Measurements from ENCODE around the gene CTBP2. TPM values are rescaled to one million over a fixed set of nuclear protein-coding genes. Genes with fewer than 3 reads are reported as not detected.

Gene CTBP2
- total and polyA plus RNA-seq, 8 donors, result 21.3 to 169 (median 61.6) TPM

DNA sequence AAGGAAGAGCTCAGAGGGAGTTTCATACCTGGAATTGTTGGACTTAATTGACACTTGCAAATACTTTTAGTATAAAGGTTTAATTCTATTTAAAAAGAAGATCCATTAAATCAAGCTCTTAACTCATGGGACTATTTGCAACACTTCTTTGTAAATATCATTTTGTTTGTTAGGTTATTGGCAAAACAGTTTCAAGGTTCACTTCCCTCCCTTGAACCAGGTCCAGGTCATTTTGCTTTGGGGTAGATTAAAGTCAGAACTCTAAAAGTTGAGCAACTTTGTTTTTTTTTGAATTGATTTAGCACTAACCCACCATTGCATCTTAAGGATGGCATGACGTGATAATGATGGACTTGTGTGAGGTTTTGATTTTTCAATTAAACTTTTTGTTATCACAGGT lies 172.6 kb downstream of the CTBP2 start:
- DNase-seq, result no peak
- no peaks in the 10 kb centered on the region for H3K27me3 ChIP-seq
- 79 to 100% (median 88%) methylated on average over 1 of the region's 1 CpG for WGBS, 5 donors
- TF ChIP-seq POLR2A (IDR thresholded peaks at IDR 0.05) (no peak), POLR2AphosphoS5 (IDR thresholded peaks at IDR 0.05) (no peak), EP300 (IDR thresholded peaks at IDR 0.05) (no peak)
- TF ChIP-seq, protein P1, sequence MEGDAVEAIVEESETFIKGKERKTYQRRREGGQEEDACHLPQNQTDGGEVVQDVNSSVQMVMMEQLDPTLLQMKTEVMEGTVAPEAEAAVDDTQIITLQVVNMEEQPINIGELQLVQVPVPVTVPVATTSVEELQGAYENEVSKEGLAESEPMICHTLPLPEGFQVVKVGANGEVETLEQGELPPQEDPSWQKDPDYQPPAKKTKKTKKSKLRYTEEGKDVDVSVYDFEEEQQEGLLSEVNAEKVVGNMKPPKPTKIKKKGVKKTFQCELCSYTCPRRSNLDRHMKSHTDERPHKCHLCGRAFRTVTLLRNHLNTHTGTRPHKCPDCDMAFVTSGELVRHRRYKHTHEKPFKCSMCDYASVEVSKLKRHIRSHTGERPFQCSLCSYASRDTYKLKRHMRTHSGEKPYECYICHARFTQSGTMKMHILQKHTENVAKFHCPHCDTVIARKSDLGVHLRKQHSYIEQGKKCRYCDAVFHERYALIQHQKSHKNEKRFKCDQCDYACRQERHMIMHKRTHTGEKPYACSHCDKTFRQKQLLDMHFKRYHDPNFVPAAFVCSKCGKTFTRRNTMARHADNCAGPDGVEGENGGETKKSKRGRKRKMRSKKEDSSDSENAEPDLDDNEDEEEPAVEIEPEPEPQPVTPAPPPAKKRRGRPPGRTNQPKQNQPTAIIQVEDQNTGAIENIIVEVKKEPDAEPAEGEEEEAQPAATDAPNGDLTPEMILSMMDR (IDR thresholded peaks at IDR 0.05), result no peak
- H3K9me3 ChIP-seq, result no peaks in the 10 kb centered on the region
- intact Hi-C loops (cut with DNase I; ENCODE audit: low total_unique reads), result no loop called here
- no peak overlapping the region for H3K4me3 ChIP-seq
- H3K36me3 ChIP-seq, result peaks cover 48 to 100% (median 96%) of the 10 kb centered on the region in 4 donors
- no peak overlapping the region for H3K27ac ChIP-seq
- peaks cover 0 to 14% (median 7%) of the 10 kb centered on the region in 4 donors for H3K4me1 ChIP-seq

DNA sequence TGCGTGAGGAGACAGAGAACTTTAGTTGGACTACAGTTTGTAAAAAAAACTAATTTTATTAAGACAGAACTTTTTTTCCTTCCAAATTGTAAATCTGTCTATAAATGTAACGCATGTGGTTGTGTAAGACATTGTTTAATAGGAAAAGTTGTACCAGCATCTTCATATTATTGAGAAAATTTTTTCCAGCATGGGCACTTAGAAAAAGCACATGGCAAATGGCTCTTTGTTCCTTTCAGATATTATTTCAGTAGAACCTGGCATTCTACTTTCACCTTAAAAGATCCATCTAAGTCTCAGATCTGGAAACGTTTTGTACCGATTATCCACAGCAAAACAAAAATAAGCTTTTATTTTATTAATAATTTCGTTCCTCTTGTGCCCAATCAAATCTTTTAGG lies 175.2 kb downstream of the CTBP2 start:
- 76 to 86% (median 81%) methylated on average over 5 of the region's 5 CpGs for WGBS, 5 donors
- Histone ChIP-seq H3K27me3 (no peaks in the 10 kb centered on the region), H3K27ac (no peak overlapping the region), H3K4me1 (peaks cover 0 to 6% (median 0%) of the 10 kb centered on the region in 4 donors), H3K4me3 (no peak overlapping the region), H3K9me3 (no peaks in the 10 kb centered on the region), H3K36me3 (peaks cover 42 to 90% (median 86%) of the 10 kb centered on the region in 4 donors)
- DNase-seq, result no peak
- TF ChIP-seq, protein P1 (IDR thresholded peaks at IDR 0.05), result no peak
- TF ChIP-seq POLR2A (IDR thresholded peaks at IDR 0.05) (no peak), EP300 (IDR thresholded peaks at IDR 0.05) (no peak), POLR2AphosphoS5 (IDR thresholded peaks at IDR 0.05) (no peak)
- intact Hi-C loops (cut with DNase I; ENCODE audit: low total_unique reads), result no loop called here

DNA sequence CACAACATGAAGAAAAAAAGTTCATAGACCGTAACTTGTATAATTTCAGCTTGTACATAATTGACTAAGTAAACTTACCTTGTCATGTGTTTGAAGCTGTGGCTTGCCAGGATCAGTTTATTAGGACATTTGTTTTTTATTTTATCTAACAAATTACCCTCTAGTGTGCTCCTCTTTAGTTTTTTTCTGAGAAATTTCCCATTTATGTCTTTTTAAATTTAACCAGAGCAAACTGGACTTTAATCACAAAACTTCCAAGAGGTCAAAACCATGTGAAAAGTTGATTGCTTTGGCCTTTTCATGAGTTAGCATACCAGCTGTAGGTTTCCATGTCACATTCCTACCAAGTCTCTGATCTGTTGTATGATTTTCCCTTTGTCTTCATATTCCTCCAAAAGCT lies 176.0 kb downstream of the CTBP2 start:
- intact Hi-C loops (cut with DNase I; ENCODE audit: low total_unique reads), result no loop called here
- peaks cover 0 to 6% (median 0%) of the 10 kb centered on the region in 4 donors for H3K4me1 ChIP-seq
- DNase-seq, result no peak
- H3K9me3 ChIP-seq, result no peaks in the 10 kb centered on the region
- H3K36me3 ChIP-seq, result peaks cover 38 to 85% (median 78%) of the 10 kb centered on the region in 4 donors
- 39 to 74% (median 57%) methylated on average over 1 of the region's 1 CpG for WGBS, 5 donors
- TF ChIP-seq POLR2A (IDR thresholded peaks at IDR 0.05), result no peak
- TF ChIP-seq EP300 (IDR thresholded peaks at IDR 0.05), result no peak
- TF ChIP-seq, protein P1 (IDR thresholded peaks at IDR 0.05), result no peak
- TF ChIP-seq POLR2AphosphoS5 (IDR thresholded peaks at IDR 0.05), result no peak
- H3K27me3 ChIP-seq, result no peaks in the 10 kb centered on the region
- H3K27ac ChIP-seq, result no peak overlapping the region
- H3K4me3 ChIP-seq, result no peak overlapping the region

DNA sequence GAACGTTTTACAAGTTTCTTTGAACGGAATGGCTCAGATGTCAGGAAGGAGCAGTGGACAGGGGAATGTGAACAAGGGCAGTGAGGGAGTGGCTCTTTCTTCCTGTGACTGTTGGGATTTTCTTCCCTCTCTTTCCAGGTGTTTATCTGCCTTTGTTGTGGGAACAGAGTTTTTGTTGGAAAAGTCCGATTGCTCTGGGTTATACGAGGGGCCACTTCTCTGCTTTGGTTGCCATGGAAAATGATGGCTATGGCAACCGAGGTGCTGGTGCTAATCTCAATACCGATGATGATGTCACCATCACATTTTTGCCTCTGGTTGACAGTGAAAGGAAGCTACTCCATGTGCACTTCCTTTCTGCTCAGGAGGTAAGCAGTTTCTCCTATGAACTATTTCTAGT lies 177.0 kb downstream of the CTBP2 start:
- peaks cover 38 to 77% (median 72%) of the 10 kb centered on the region in 4 donors for H3K36me3 ChIP-seq
- intact Hi-C loops (cut with DNase I; ENCODE audit: low total_unique reads), result no loop called here
- 40 to 56% (median 50%) methylated on average over 6 of the region's 6 CpGs for WGBS, 5 donors

More for the DNA sequence above, 177.0 kb downstream of the CTBP2 start:
- H3K27ac ChIP-seq, result no peak overlapping the region
- peaks cover 0 to 8% (median 0%) of the 10 kb centered on the region in 4 donors for H3K4me1 ChIP-seq
- H3K4me3 ChIP-seq, result no peak overlapping the region
- no peak for DNase-seq
- TF ChIP-seq POLR2AphosphoS5 (IDR thresholded peaks at IDR 0.05) (no peak), POLR2A (IDR thresholded peaks at IDR 0.05) (no peak), EP300 (IDR thresholded peaks at IDR 0.05) (no peak)
- TF ChIP-seq, protein P1 (IDR thresholded peaks at IDR 0.05), result no peak
- H3K9me3 ChIP-seq, result no peaks in the 10 kb centered on the region
- no peaks in the 10 kb centered on the region for H3K27me3 ChIP-seq

Data from stomach (tissue), 9 donors.